Measurements from ENCODE around the gene BRD7. TPM values are rescaled to one million over a fixed set of nuclear protein-coding genes. Genes with fewer than 3 reads are reported as not detected.

BRD7 gene
- total and polyA plus RNA-seq, 10 donors: 39.2 to 69.7 (median 53.4) TPM

- peak; percentile 51 for DNase-seq
- Histone ChIP-seq H3K9me3 (no peaks in the 10 kb centered on the region), H3K4me3 (no peak overlapping the region), H3K36me3 (peaks cover 0 to 100% (median 78%) of the 10 kb centered on the region in 6 donors), H3K4me1 (peaks cover 0 to 15% (median under 1%) of the 10 kb centered on the region in 6 donors), H3K27me3 (replicated peaks in 1 of 7) (no peaks in the 10 kb centered on the region), H3K27ac (peak overlapping the region in 4 of 8 donors; percentile 15 to 58 (median 34))
- intact Hi-C loops (cut with DNase I; ENCODE audit: low total_unique reads): no loop called here
- TF ChIP-seq POLR2AphosphoS5 (IDR thresholded peaks at IDR 0.05) (no peak), POLR2A (IDR thresholded peaks at IDR 0.05) (no peak)
- TF ChIP-seq, protein P1, sequence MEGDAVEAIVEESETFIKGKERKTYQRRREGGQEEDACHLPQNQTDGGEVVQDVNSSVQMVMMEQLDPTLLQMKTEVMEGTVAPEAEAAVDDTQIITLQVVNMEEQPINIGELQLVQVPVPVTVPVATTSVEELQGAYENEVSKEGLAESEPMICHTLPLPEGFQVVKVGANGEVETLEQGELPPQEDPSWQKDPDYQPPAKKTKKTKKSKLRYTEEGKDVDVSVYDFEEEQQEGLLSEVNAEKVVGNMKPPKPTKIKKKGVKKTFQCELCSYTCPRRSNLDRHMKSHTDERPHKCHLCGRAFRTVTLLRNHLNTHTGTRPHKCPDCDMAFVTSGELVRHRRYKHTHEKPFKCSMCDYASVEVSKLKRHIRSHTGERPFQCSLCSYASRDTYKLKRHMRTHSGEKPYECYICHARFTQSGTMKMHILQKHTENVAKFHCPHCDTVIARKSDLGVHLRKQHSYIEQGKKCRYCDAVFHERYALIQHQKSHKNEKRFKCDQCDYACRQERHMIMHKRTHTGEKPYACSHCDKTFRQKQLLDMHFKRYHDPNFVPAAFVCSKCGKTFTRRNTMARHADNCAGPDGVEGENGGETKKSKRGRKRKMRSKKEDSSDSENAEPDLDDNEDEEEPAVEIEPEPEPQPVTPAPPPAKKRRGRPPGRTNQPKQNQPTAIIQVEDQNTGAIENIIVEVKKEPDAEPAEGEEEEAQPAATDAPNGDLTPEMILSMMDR (IDR thresholded peaks at IDR 0.05 in 8 of 11, conservative IDR thresholded peaks at IDR 0.05 in 3 of 11): no peak
- WGBS, 5 donors: 89 to 92% (median 90%) methylated on average over 11 of the region's 11 CpGs
Observed at GRCh38 chr16:50303041-50303604, 65.7 kb downstream of the BRD7 start.

- peaks cover 0 to 21% (median 5%) of the 10 kb centered on the region in 6 donors for H3K4me1 ChIP-seq
- H3K27ac ChIP-seq: no peak overlapping the region
- DNase-seq: no peak
- H3K27me3 ChIP-seq (replicated peaks in 1 of 7): no peaks in the 10 kb centered on the region
- 92 to 98% (median 96%) methylated on average over 15 of the region's 15 CpGs for WGBS, 5 donors
- no peaks in the 10 kb centered on the region for H3K9me3 ChIP-seq
- intact Hi-C loops (cut with DNase I; ENCODE audit: low total_unique reads): no loop called here
- TF ChIP-seq, protein P1 (IDR thresholded peaks at IDR 0.05 in 8 of 11, conservative IDR thresholded peaks at IDR 0.05 in 3 of 11): no peak
- TF ChIP-seq POLR2AphosphoS5 (IDR thresholded peaks at IDR 0.05) (no peak), POLR2A (IDR thresholded peaks at IDR 0.05) (no peak)
- H3K4me3 ChIP-seq: no peak overlapping the region
- H3K36me3 ChIP-seq: peaks cover 0 to 100% (median 81%) of the 10 kb centered on the region in 6 donors
Observed at GRCh38 chr16:50302472-50303005, 66.2 kb downstream of the BRD7 start.

GRCh38 chr16:50301626-50302471, 66.9 kb downstream of the BRD7 start:
- no peak overlapping the region for H3K27ac ChIP-seq
- no peaks in the 10 kb centered on the region for H3K9me3 ChIP-seq
- peak; percentile 73 for DNase-seq
- H3K27me3 ChIP-seq (replicated peaks in 1 of 7): no peaks in the 10 kb centered on the region
- peaks cover 0 to 100% (median 85%) of the 10 kb centered on the region in 6 donors for H3K36me3 ChIP-seq
- intact Hi-C loops (cut with DNase I; ENCODE audit: low total_unique reads): no loop called here
- 90 to 94% (median 92%) methylated on average over 20 to 21 of the region's 21 CpGs for WGBS, 5 donors
- no peak overlapping the region for H3K4me3 ChIP-seq
- TF ChIP-seq POLR2AphosphoS5 (IDR thresholded peaks at IDR 0.05) (peak in 1 of 3 donors; percentile 18), POLR2A (IDR thresholded peaks at IDR 0.05) (no peak)
- H3K4me1 ChIP-seq: peaks cover 0 to 28% (median 9%) of the 10 kb centered on the region in 6 donors

- no peaks in the 10 kb centered on the region for H3K9me3 ChIP-seq
- no peak overlapping the region for H3K27ac ChIP-seq
- peak; percentile 70 for DNase-seq
- peaks cover 0 to 100% (median 84%) of the 10 kb centered on the region in 6 donors for H3K36me3 ChIP-seq
- 93 to 97% (median 96%) methylated on average over 23 of the region's 23 CpGs for WGBS, 5 donors
- peaks cover 0 to 23% (median 9%) of the 10 kb centered on the region in 6 donors for H3K4me1 ChIP-seq
- H3K27me3 ChIP-seq (replicated peaks in 1 of 7): no peaks in the 10 kb centered on the region
- intact Hi-C loops (cut with DNase I; ENCODE audit: low total_unique reads): no loop called here
- TF ChIP-seq POLR2A (IDR thresholded peaks at IDR 0.05): no peak
- TF ChIP-seq POLR2AphosphoS5 (IDR thresholded peaks at IDR 0.05): no peak
- TF ChIP-seq, protein P1 (IDR thresholded peaks at IDR 0.05 in 8 of 11, conservative IDR thresholded peaks at IDR 0.05 in 3 of 11): no peak
- no peak overlapping the region for H3K4me3 ChIP-seq
Observed at GRCh38 chr16:50300942-50301625, 67.7 kb downstream of the BRD7 start.
